ENCODE measurements around the gene DCLK1.

DNA sequence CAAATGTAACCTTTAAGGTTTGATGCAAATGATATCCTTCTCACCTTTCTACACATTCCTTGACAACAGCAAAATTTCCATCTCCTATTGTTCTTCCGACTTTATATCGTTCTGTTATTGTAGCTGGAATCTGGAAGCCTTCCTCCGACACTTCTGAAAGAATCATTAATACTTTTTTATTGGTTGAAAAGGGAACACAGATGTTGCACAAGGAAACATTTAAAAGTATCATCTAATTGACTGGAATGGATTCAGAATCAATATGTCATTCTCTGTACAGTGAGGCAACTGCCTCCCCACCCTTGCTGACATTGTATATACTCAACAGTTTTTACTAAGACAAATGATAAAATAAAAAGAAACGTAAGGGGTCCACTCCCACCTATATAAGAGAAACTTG, 295.2 kb downstream of the DCLK1 start:
- TF ChIP-seq, protein P1, sequence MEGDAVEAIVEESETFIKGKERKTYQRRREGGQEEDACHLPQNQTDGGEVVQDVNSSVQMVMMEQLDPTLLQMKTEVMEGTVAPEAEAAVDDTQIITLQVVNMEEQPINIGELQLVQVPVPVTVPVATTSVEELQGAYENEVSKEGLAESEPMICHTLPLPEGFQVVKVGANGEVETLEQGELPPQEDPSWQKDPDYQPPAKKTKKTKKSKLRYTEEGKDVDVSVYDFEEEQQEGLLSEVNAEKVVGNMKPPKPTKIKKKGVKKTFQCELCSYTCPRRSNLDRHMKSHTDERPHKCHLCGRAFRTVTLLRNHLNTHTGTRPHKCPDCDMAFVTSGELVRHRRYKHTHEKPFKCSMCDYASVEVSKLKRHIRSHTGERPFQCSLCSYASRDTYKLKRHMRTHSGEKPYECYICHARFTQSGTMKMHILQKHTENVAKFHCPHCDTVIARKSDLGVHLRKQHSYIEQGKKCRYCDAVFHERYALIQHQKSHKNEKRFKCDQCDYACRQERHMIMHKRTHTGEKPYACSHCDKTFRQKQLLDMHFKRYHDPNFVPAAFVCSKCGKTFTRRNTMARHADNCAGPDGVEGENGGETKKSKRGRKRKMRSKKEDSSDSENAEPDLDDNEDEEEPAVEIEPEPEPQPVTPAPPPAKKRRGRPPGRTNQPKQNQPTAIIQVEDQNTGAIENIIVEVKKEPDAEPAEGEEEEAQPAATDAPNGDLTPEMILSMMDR (IDR thresholded peaks at IDR 0.05), result no peak
- TF ChIP-seq POLR2A (IDR thresholded peaks at IDR 0.05), result no peak

All from prostate gland (tissue), 2 donors.